B cell (primary cell): ENCODE results near the gene ORAI1. TPM values are rescaled to one million over a fixed set of nuclear protein-coding genes. Genes with fewer than 3 reads are reported as not detected.

Source experiments
- ATAC-seq: fragments of 200-7000 bp; cut with Tn5 transposase; one replicate; pipeline ENCODE4 v1.10.0; 2021; ENCODE audit warnings: low read depth, mild to moderate bottlenecking, moderate number of reproducible peaks, moderate library complexity
- CTCF ChIA-PET: fragments of 350-600 bp; sonication (Branson Sonifier 250); formaldehyde crosslinking; loops from one replicate; lab custom pipeline; 2021; ENCODE audit warnings: antibody characterized with exemption, inconsistent platforms; lab: Charles Lee
- POLR2A ChIA-PET: fragments of 350-600 bp; sonication (Branson Sonifier 250); formaldehyde crosslinking; loops from one replicate; lab custom pipeline; 2021; ENCODE audit warnings: antibody characterized with exemption; lab: Charles Lee
- DNase-seq: peaks from one replicate; pipeline ENCODE4 v3.0.0; 2013
- H2AFZ ChIP-seq: 2 replicates; pipeline ENCODE4 v1.6.1; 2012; ENCODE audit warnings: mild to moderate bottlenecking, low read depth, low read length; ENCODE audit not compliant: insufficient read depth, poor library complexity, severe bottlenecking
- H3K27ac ChIP-seq, 2 donors: 1 replicate in 1 of 2; 2 replicates in 1 of 2; pipeline ENCODE4 v1.5.1; 2012 to 2013; ENCODE audit warnings: low read length in 2 of 2, mild to moderate bottlenecking in 2 of 2, moderate library complexity in 1 of 2
- H3K27me3 ChIP-seq, 4 experiments: fragments of 200-600 bp in 1 of 4; sonication (generic) in 1 of 4; replicated peaks in 1 of 4; 1 replicate in 2 of 4; 2 replicates in 2 of 4; pipeline versions ENCODE4 v1.6.1 to v1.7.0; 2013 to 2016; ENCODE audit warnings: low read length in 3 of 4, mild to moderate bottlenecking in 2 of 4, mixed read lengths in 1 of 4, moderate library complexity in 1 of 4; ENCODE audit not compliant: insufficient read depth in 4 of 4, control insufficient read depth in 3 of 4; ENCODE audit errors: control extremely low read depth in 1 of 4
- H3K36me3 ChIP-seq, 2 experiments: replicated peaks in 1 of 2; 1 replicate in 1 of 2; 2 replicates in 1 of 2; pipeline versions ENCODE4 v1.6.1 to v1.7.1; 2013; ENCODE audit warnings: low read length in 1 of 2; ENCODE audit not compliant: insufficient read depth in 2 of 2, control insufficient read depth in 1 of 2; ENCODE audit errors: control extremely low read depth in 1 of 2, extremely low read depth in 1 of 2
- H3K4me1 ChIP-seq, 2 donors: fragments of 200-600 bp in 1 of 2; sonication (generic) in 1 of 2; 1 replicate in 1 of 2; 2 replicates in 1 of 2; pipeline versions ENCODE4 v1.5.1 to v1.6.1; 2013 to 2017; ENCODE audit warnings: low read length in 2 of 2; ENCODE audit not compliant: control insufficient read depth in 2 of 2, insufficient read depth in 2 of 2
- H3K4me2 ChIP-seq: replicated peaks from 2 replicates; pipeline ENCODE3; 2012; ENCODE audit warnings: mild to moderate bottlenecking, low read depth, low read length; ENCODE audit not compliant: poor library complexity, severe bottlenecking
- H3K4me3 ChIP-seq, 5 experiments: fragments of 200-600 bp in 1 of 5; sonication (generic) in 1 of 5; 1 replicate in 3 of 5; 2 replicates in 2 of 5; pipeline versions ENCODE4 v1.5.1 to v1.7.0; 2011 to 2016; ENCODE audit warnings: low read length in 4 of 5, mild to moderate bottlenecking in 4 of 5, low read depth in 2 of 5, control low read depth in 1 of 5, moderate library complexity in 1 of 5; ENCODE audit not compliant: insufficient read depth in 1 of 5; ENCODE audit errors: control extremely low read depth in 1 of 5, extremely low read depth in 1 of 5
- H3K79me2 ChIP-seq: fragments of 200-600 bp; sonication (generic); one replicate; pipeline ENCODE4 v1.6.0; 2016; ENCODE audit warnings: low read length; ENCODE audit not compliant: control insufficient read depth, insufficient read depth
- H3K9ac ChIP-seq: fragments of 200-600 bp; sonication (generic); 2 replicates; pipeline ENCODE4 v1.6.1; 2017; ENCODE audit warnings: mild to moderate bottlenecking, low read length, moderate library complexity
- H3K9me3 ChIP-seq, 3 donors: one replicate each; pipeline versions ENCODE4 v1.6.1 to v1.7.1; 2013; ENCODE audit warnings: low read length in 2 of 3; ENCODE audit not compliant: control insufficient read depth in 2 of 3, insufficient read depth in 1 of 3; ENCODE audit errors: control extremely low read depth in 1 of 3
- H4K20me1 ChIP-seq: 2 replicates; pipeline ENCODE4 v1.6.0; 2012; ENCODE audit warnings: mild to moderate bottlenecking, low read length; ENCODE audit not compliant: insufficient read depth, control insufficient read depth, poor library complexity, severe bottlenecking
- H3K27ac Mint-ChIP-seq: one replicate; pipeline ENCODE4 v1.8.0; 2021; ENCODE audit warnings: mixed read lengths
- H3K27me3 Mint-ChIP-seq: one replicate; pipeline ENCODE4 v1.8.0; 2021; ENCODE audit warnings: mixed read lengths
- H3K4me1 Mint-ChIP-seq: one replicate; pipeline ENCODE4 v1.8.0; 2021; ENCODE audit warnings: mixed read lengths
- H3K4me3 Mint-ChIP-seq: one replicate; pipeline ENCODE4 v1.8.0; 2021; ENCODE audit warnings: mixed read lengths
- H3K9me3 Mint-ChIP-seq: one replicate; pipeline ENCODE4 v1.8.0; 2022; ENCODE audit warnings: mixed read lengths; ENCODE audit not compliant: insufficient read depth
- CTCF ChIP-seq: fragments of 200-600 bp; IDR thresholded peaks from one replicate; pipeline ENCODE4 v1.8.0; 2022; ENCODE audit warnings: antibody characterized with exemption, mild to moderate bottlenecking
- EZH2 ChIP-seq: IDR thresholded peaks from 2 replicates; pipeline ENCODE4 v1.6.1; 2012; ENCODE audit warnings: borderline replicate concordance, low read depth, mild to moderate bottlenecking, moderate library complexity, low read length; ENCODE audit not compliant: insufficient read depth, poor library complexity, severe bottlenecking
- WGBS: methylation state at CpG from one replicate; pipeline ENCODE4 v1.1.5; 2013; ENCODE audit warnings: missing lambda C conversion rate; ENCODE audit not compliant: insufficient coverage; 5-methylcytosine and 5-hydroxymethylcytosine counted together
- intact Hi-C: fragments of 100-400 bp; cut with micrococcal nuclease; formaldehyde crosslinking; loops from one replicate; pipeline ENCODE4 v1.10.0; 2022
- polyA plus RNA-seq: library from polyadenylated mRNA; depleted of rRNA; stranded (reverse); fragments of >200 nt; gene quantifications from 2 replicates; pipeline ENCODE4 v1.2.3, GENCODE V29; 2012
- total RNA-seq, 2 donors: library from RNA; stranded (reverse); fragments of 120-200 nt in 1 of 2; gene quantifications; 1 replicate in 1 of 2; 2 replicates in 1 of 2; pipeline versions ENCODE4 v1.2.3 to v1.2.4, GENCODE V29; 2013 to 2022

ORAI1 gene
- total and polyA plus RNA-seq, 2 donors (not counting 1 experiment from before 2014, with no cell fraction given) = 43.2 to 66.0 TPM

- H3K9me3 ChIP-seq = no peaks in the 10 kb centered on the region
- no peak overlapping the region for H3K4me3 ChIP-seq
- peaks cover 88% of the 10 kb centered on the region for H3K79me2 ChIP-seq
- CTCF ChIA-PET = interaction anchor here (0.8 to 4.3 kb wide), 5 partner anchors 10 to 134 kb away, joined by 3 to 38 read pairs (median 3); partner anchors contain the start of genes MORN3 and ORAI1
- H3K4me2 ChIP-seq = peak overlapping the region; percentile 22
- WGBS = 67% methylated on average over 1 of the region's 13 CpGs
- Mint-ChIP-seq H3K4me1 (peaks cover 62% of the 10 kb centered on the region), H3K4me3 (no peak overlapping the region), H3K9me3 (no peaks in the 10 kb centered on the region), H3K27me3 (no peaks in the 10 kb centered on the region), H3K27ac (peak overlapping the region; percentile 78)
- peaks cover 54 to 64% of the 10 kb centered on the region in 2 donors for H3K4me1 ChIP-seq
- POLR2A ChIA-PET = interaction anchor here (0.7 to 1.4 kb wide), 4 partner anchors 8 to 388 kb away, joined by 3 to 7 read pairs (median 6); partner anchors contain the start of gene ORAI1
- peaks cover 0 to 32% of the 10 kb centered on the region in 2 experiments for H3K36me3 ChIP-seq
- peak overlapping the region in 1 of 2 donors; percentile 65 for H3K27ac ChIP-seq
- ATAC-seq (no peak), DNase-seq (no peak)
- no peak overlapping the region for H3K9ac ChIP-seq
- no peaks in the 10 kb centered on the region for H3K27me3 ChIP-seq
- intact Hi-C loops = no loop called here
- peaks cover 55% of the 10 kb centered on the region for H4K20me1 ChIP-seq
- TF ChIP-seq EZH2 (no peak), CTCF (no peak)
- no peak overlapping the region for H2AFZ ChIP-seq
Measured at GRCh38 chr12:121634836-121635235, 8.5 kb downstream of the ORAI1 start.

GRCh38 chr12:121637231-121637914, 11.0 kb downstream of the ORAI1 start:
- intact Hi-C loops = loop anchor here (1.0 kb wide), 1 partner anchor 9 kb away; no protein-coding TSS in a partner anchor
- no peaks in the 10 kb centered on the region for H3K27me3 ChIP-seq
- Mint-ChIP-seq H3K4me1 (peaks cover 40% of the 10 kb centered on the region), H3K27ac (peak overlapping the region; percentile 92), H3K9me3 (no peaks in the 10 kb centered on the region), H3K27me3 (no peaks in the 10 kb centered on the region), H3K4me3 (peak overlapping the region; percentile 67)
- H3K4me3 ChIP-seq = peak overlapping the region in 4 of 5 experiments; percentile 19 to 46 (median 37)
- no peak for TF ChIP-seq CTCF
- no peak for TF ChIP-seq EZH2
- peak overlapping the region; percentile 80 for H3K4me2 ChIP-seq
- H3K9me3 ChIP-seq = no peaks in the 10 kb centered on the region
- ChIA-PET POLR2A (interaction anchor here (0.5 to 2.7 kb wide), 5 partner anchors 10 to 187 kb away, joined by 3 to 18 read pairs (median 3); partner anchors contain the start of gene ORAI1), CTCF (interaction anchor here (0.9 to 4.3 kb wide), 10 partner anchors 12 to 143 kb away, joined by 3 to 38 read pairs (median 5); partner anchors contain the start of genes MORN3 and ORAI1)
- H3K4me1 ChIP-seq = peaks cover 29 to 40% of the 10 kb centered on the region in 2 donors
- H3K27ac ChIP-seq = peak overlapping the region; percentile 86 to 89
- peaks cover 0 to 32% of the 10 kb centered on the region in 2 experiments for H3K36me3 ChIP-seq
- peaks cover 82% of the 10 kb centered on the region for H3K79me2 ChIP-seq
- ATAC-seq = peak; percentile 90
- peaks cover 47% of the 10 kb centered on the region for H4K20me1 ChIP-seq
- WGBS = 19% methylated on average over 10 of the region's 10 CpGs
- H2AFZ ChIP-seq = peak overlapping the region; percentile 77
- DNase-seq = peak; percentile 79
- peak overlapping the region; percentile 50 for H3K9ac ChIP-seq
